HK-2 (cell line): ENCODE data around the gene MOGAT2.
"Not testable (repeated sequence)": the region's sequence is repeated elsewhere in the genome, so short reads cannot be mapped to it uniquely, and the experiment has no call there.

Experiments
- DNase-seq: peaks from one replicate; pipeline ENCODE4 v3.0.0-alpha.2; 2018; ENCODE audit not compliant: unreplicated experiment

Gene MOGAT2

DNA sequence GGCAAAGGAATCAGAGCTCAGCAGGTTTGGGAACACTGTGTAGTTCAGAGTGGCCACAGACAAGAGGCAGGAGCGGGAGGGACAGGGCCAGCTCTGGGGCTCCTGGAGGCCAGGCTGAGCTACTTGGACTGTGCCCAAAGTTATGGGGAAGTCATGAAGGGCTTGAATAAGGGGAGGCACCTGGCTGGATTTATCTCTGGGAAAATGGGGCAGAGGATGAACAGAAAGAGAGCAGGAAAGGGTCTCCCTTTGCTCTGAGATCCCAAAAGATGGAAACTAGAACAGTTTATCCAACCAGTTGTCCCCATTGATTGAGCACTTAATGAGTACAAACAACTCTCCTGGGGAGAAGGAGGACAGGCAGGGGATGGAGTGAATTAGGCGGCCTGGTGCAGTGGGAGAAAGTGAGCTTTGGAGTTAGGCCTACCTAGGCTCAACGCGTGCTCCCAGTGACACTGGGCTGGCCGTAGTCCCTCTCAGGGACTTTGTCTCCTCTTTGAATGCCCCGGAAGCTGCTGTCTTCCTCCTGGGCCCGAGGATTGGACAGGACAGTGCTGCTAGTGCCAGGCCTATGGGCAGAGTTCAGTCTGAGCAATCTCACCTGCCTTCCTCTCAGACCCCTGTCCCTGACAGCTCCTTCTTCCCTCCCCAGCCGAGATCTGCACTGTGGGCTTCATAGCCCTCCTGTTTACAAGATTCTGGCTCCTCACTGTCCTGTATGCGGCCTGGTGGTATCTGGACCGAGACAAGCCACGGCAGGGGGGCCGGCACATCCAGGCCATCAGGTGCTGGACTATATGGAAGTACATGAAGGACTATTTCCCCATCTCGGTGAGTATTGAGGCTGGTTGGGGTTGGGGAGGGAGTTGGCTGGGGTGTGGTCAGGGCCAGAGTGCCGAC is 2.0 kb downstream of the MOGAT2 start:
- DNase-seq = no peak

DNA sequence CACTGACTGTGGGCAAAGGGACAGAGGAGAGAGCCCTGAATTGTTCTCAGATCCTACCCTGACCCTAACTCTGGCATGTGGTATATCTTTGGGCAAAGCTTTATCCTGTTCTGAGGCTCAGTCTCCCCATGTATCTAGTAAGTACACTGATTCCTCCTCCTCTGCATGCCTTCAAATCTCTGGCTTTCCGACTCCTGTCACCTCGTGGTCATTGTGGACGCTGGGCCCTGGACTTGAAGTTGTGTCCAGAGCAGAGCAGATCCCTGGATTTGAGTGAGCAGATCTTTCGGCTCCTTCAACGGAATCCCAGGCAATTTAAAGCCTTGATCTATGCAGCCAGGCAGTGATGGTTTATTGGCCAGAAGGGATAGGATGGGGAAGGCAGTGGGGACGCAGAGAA is 3.0 kb downstream of the MOGAT2 start:
- DNase-seq = no peak

DNA sequence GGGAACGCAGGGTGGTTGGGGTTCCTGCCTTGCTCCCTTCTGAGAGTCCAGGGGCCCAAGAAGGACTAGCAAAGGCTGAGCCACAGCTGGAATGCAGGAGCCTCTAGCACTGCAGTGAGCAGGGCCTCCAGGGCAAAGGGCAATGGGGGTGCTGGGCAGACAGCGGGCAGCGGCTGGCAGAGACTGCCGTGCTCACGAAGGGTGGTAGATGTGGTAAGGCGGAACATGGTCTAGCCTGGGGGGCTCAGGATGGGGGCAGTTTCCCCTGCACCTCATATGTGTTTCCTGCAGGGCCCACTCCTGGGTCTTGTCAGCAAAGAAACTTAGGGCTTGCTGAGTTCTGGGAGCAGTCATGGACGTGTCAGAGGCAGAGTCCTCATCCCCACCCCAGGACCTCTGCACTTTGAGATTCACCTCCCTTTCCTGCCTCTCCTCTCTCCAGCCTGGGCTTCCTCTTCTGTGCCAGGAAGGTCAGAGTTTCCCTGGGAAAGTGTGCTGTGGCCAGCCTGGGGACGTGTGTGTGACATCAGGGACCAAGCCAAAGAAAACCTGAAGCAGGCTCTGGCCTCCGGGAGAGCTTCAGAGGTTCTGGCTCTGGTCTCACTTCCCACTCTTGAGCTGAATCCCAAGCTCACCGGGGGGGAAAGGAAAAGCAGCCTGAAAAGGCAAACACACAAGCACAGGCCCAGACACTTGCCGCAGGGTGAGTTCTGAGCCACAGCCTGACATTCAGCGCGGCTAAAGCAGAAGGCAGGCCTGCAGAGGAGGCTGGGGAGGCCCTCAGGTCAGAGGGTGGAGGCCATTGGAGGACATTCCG is 4.4 kb downstream of the MOGAT2 start:
- no peak for DNase-seq

DNA sequence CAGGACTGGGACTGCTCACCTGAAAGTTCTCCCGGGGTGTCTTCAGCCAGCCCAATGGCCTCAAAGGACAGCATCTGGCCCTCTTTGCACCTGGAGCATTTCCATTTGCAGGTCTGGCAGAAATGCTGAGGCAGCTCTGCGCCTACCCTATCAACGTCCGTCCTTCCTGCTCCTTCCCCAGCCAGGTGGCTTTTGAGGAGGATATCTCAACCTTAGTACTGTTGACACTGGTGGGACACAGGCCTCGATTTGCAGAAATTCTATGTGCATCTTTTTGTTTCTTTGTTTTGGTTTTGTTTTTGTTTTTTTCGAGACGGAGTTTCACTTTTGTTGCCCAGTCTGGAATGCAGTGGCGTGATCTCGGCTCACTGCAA is 5.0 kb downstream of the MOGAT2 start:
- no peak for DNase-seq

DNA sequence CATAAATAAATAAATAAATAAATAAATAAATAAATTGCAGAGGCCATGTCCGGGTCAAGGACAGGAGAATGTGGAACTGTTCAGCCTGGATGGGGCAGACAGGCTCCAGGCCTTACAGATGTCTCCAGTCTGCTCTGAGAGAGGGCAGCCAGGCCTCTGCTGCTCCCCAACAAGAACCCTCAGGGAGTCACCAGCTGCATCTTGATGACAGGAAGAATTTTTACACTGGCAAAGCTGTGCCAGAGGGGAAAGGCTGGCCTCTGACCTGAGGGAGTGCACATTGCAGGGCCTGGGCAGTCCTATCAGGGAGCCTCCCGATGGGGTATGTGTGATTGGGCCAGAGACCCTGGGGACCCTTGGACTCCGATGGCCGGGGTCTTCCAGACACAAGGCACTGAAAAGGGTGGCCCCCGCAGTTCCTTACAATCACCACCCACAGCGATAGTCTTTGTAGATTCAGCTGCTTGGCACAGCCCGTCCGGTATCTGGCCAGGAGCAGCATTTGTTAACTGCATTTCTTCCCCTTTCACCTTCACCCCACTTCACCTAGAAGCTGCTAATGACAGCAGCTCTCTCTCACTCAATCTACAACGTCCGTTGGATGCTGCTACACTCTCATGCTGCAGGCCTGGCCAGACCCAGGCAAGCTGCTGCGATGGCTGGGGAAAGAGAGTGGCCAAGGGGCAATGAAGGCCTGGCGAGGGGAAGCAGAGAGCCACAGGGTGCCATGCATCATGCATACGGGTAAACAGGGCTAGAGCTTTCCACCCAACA is 8.1 kb downstream of the MOGAT2 start:
- no peak for DNase-seq

DNA sequence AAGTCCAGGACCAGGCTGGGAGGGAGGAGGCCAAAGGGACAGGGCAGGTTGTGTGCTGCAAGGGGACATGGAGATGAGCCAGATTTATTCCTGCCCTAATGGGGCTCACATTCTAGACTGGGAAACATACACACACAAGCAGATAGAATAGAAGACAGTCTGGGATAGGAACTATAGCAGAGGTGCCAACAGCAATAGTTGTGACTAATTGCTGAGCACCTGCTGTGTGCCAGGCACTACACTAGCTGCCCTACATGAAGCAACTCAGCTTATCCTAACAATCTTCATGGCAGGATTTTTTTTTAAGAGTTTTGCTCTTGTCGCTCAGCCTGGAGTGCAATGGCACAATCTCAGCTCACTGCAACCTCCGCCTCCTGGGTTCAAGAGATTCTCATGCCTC is 11.4 kb downstream of the MOGAT2 start:
- no peak for DNase-seq

DNA sequence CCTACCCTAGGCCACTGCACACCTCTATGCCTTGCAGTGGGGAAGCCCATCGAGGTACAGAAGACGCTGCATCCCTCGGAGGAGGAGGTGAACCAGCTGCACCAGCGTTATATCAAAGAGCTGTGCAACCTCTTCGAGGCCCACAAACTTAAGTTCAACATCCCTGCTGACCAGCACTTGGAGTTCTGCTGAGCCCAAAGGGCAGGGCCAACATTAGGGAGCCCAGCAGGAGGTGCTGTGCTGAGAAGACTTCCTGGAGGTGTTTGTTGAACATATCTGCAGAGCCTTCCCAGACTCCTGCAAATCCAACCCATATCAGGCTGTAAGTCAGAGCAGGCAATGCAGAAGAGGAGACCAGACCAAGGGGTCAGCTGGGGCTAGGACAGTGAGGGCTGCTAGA is 13.5 kb downstream of the MOGAT2 start:
- no peak for DNase-seq

DNA sequence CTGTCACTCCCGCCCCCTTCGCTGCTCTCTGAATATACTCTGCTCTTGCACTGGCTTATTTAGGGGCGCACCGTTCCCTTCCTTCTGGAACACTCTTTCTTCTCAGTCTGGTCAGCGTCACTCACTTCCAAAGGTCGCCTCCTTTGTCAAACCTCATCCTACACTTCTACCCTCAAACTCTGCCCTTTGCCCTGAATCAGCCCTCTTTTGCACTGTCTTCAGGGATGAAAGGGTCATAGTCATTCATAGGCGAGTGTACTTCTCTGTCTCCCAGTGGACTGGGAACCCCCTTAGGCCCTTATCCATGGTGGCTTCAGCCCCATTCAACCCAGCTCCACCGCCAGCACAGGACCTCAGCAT is 15.4 kb downstream of the MOGAT2 start:
- no peak for DNase-seq

DNA sequence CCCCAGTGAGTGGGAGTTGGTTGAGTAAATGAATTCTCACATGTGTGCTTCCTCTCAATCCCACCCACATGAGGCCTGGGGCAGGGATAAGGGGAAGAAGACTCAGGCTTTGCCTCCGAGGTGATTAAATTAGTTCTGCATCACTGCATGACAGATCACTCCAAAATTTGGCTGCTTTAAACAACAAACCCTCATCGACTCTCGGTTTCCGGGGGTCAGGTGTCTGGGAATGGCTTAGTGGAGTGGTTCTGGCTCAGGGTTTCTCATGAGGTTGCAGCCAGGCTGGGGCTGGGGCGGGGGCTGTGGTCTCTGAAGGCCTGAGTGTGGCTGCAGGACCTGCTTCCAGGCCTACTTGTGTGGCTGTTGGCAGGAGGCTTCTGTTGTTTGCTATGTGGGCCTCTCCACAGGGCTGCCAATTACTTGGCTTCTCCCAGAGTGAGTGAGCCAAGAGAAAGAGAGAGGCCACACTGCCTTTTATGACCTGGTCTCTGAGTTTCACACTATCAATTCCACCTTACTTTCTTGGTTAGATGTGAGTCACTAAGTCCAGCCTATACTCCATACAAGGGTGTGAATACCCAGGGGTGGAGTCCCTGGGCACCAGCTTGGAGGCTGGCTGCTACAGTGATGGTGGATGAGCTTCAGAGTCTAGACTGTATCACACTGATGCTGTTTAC is 15.9 kb downstream of the MOGAT2 start:
- DNase-seq = no peak

DNA sequence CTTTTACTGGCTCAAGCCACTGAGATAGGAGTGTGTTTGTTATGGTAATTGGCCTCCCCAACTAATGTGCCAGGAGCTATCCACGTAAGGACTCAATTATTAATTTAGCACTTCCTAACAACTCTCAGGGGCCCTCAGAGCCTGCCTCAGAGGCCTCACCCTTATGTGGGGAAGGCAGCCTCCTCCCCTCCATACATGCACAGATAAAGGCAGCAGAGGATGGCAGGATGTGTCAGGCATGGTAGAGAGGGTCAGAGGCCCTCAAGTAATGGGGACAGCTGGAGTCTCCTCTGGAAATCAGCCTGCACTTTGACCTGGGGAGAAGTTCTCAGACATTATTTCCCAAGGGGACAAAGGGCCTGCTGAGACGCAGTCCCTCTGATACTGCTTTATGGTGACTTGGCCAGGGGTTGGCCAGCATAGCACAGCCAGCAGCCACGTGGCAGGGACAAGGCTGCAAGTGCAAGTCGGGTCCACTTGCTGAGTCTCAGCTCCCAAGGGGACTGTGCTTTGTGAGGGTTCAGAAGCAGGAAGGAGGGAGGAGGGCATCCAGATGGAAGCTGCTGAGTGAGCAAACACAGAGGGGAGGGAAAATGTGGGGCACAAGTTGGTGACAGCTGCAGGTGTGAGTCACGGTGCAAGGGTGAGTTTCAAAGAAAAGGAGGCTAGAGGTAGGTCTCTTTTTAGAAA is 17.0 kb downstream of the MOGAT2 start:
- DNase-seq = no peak

DNA sequence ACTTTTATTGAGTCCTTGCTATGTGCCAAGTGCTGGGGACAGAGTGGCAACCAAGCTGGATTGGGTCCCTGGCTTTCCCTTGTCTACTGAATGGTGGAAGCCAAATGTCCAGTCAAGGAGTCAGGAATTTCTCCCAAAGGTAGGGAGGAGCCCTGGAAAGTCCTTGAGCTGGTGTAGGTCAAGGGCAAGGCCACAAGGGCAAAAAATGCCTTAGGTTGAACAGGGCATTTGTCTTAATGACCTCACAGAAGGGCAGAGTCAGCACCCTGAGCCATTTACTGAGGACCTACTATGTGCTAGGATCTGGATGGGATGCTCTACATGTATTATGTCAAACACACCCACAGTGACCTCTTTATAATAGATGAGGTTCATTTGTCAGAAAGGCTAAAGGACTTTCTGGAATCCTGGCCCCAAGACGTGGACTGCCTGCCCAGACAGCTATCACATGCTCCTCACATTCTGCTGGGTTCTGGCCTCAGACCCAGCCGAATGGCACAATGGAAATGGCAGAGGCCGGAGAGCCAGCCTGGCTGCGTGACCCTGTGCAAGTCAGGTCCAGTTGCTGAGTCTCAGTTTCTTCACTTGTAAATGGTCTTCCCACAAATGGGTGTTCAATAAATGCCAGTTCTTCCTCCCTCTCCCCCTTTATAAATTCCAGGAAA is 17.7 kb downstream of the MOGAT2 start:
- no peak for DNase-seq

DNA sequence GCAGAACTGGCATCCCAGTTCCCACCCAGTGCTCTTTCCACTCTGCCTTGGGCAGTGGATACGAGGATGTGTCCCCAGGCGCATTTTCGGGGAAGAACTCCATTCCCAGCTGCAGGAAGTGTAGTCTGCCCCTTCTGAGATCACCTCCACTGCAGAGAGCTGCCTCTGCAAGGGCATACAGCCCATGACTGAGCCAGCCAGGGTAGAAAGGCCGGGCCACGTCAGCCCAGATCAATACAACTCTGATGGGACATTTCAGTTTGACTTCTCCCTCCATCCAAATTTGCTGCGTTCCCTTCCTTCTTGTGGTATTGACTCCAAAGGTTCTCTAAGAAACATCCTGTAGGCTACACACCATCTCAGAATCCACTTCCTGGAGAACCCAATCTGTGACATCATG is 19.7 kb downstream of the MOGAT2 start:
- DNase-seq = no peak

DNA sequence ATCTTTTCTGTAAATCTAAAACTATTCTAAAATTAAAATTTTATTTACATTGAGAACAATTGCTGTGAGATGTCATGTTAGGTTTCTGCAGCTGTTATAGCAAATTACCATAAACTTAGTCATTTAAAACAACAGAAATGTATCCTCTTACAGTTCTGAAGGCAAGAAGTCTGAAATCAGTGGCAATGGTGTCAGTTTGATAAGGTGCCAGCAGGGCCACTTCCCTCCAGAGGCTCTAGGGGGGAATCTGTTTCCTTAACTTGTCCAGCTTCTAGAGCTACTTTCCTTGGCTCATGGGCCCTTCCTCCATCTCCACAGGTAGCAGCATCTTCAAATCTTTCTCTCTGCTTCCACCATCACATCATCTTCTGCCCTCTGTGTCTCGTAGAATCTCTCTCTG is 23.0 kb downstream of the MOGAT2 start:
- no peak for DNase-seq

DNA sequence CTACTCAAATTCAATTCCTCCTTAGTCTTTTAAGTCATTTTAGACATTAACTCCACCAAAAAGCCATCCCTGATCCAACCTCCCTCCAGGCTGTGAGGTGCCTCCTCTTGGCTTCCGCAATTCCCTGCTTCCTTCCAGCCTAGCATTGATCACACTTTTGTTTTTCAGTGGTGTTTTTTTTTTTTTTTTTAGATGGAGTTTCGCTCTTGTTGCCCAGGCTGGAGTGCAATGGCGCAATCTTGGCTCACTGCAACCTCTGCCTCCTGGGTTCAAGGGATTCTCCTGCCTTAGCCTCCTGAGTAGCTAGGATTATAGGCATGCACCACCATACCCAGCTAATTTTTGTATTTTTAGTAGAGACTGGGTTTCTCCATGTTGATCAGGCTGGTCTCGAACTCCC is 25.5 kb downstream of the MOGAT2 start:
- not testable (repeated sequence) for DNase-seq

DNA sequence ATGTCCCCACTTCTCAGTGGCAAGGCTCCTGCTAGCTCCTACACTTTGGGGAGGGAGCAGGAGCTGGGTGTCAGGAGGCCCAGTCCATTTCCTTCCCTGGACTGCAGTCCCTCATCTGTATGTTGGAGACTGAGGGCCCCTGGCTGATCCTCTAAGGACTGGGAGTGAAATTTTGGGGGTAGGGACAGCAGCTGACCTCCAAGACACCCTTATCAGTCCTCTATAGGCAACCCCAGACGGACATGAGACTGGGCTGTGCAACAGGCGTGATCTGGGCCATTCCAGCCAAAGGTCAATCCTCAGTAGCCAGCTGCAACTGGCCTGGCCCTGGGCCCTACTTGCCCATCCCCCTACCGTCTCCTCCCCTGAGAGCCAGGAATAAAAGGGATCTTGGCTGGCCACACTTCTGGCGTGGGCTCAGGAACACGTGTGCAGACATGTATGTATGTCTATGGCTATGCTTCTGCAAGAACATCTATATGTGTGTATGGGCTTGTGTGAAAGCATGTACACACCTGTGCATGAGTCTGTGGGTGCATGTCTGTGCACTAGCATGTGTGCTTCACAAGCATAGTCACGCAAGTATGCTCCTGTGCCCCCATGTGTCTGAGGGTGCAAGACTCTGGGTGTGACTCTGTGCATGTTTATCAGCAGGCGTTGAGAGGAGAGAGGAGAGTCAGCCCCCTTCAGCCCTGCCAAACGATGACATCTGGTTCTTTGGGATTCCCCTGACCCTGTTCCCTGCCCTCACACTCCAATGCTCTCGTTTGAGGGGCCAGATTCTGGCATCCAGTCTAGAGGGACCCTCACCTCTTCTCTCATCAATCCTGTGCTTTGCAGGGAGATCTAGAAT is 26.3 kb downstream of the MOGAT2 start:
- DNase-seq = no peak

DNA sequence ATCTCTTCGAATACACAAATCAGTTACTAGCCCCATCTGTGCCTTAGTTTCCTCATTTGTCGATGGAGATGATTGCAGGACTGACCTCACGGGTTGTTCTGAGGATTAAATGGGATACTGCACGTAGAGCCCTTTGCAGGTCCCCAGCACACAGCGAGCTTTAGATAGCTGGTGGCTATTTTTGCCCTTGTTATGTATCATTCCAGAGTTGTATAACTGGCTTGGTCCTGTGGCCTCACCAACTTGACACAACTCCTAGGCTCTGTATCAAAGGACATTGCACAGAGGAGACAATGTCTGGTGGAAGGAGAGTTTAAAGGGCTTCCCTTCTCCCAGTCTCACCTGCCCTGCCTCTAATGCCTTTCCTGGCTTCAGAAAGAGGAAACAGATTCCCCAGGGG is 28.2 kb downstream of the MOGAT2 start:
- no peak for DNase-seq

DNA sequence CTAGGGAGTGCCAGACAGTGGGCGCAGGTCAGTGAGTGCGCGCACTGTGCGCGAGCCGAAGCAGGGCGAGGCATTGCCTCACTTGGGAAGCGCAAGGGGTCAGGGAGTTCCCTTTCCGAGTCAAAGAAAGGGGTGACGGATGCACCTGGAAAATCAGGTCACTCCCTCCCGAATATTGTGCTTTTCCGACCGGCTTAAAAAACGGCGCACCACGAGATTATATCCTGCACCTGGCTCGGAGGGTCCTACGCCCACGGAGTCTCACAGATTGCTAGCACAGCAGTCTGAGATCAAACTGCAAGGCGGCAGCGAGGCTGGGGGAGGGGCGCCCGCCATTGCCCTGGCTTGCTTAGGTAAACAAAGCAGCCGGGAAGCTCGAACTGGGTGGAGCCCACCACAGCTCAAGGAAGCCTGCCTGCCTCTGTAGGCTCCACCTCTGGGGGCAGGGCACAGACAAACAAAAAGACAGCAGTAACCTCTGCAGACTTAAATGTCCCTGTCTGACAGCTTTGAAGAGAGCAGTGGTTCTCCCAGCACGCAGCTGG is 31.2 kb downstream of the MOGAT2 start:
- not testable (repeated sequence) for DNase-seq

DNA sequence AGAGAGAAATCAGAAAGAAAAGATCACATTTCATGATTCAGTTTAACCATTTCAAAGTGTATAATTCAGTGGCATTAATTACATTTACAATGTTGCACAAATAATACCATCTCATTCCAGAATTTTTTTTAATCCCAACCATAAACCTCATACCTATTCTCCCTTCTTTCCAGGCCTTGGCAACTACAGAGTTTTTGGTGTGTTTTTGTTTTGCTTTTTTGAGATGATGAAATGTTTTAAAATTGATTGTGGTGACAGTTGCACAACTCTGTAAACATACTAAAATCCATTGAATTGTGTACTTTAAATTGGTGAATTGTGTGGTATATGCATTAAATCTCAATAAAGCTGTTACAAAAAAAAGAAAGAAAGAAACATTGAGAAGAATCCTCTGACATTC is 37.3 kb downstream of the MOGAT2 start:
- DNase-seq = not testable (repeated sequence)

DNA sequence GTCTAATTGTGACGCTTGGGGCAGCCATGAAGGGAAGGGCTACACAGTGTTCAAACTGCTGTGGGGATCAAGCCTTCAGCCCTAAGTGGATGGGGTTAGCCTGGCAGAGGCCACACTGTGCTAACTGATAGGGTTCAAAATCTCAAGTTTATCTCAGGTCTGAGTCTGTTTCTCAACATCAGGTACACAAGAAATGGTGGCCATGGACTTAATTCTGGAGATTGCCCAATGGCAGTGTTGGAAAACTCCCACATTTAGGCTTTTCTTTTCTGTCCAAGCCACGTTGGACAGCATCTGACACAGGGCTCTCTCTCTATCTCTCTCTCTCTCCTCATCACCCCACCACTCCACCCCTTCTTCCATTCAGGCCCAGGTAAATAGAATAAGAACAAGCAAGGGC is 40.0 kb downstream of the MOGAT2 start:
- no peak for DNase-seq
